Breast epithelium (tissue), 4 donors: ENCODE results near the gene SCT. TPM values are rescaled to one million over a fixed set of nuclear protein-coding genes. Genes with fewer than 3 reads are reported as not detected.

Experiments used
- DNase-seq, 2 donors: peaks; one replicate each; pipeline ENCODE4 v3.0.0-alpha.2; 2019; ENCODE audit warnings: low spot score in 2 of 2
- H3K27ac ChIP-seq, 2 donors: fragments of 200-600 bp; sonication (generic) in 1 of 2; one replicate each; pipeline ENCODE4 v1.5.1; 2016 to 2019; ENCODE audit warnings: mild to moderate bottlenecking in 1 of 2
- H3K27me3 ChIP-seq, 2 donors: fragments of 200-600 bp; sonication (generic) in 1 of 2; one replicate each; pipeline versions ENCODE4 v1.5.1 to v1.6.0; 2017 to 2019; ENCODE audit warnings: control low read depth in 1 of 2, mild to moderate bottlenecking in 1 of 2
- H3K36me3 ChIP-seq: fragments of 200-600 bp; one replicate; pipeline ENCODE4 v1.5.1; 2019
- H3K4me1 ChIP-seq, 2 donors: fragments of 200-600 bp; sonication (generic); one replicate each; pipeline ENCODE4 v1.5.1; 2016 to 2019; ENCODE audit warnings: control low read depth in 1 of 2
- H3K4me3 ChIP-seq, 3 donors: fragments of 200-600 bp; sonication (generic); 1 replicate in 2 of 3; 2 replicates in 1 of 3; pipeline ENCODE4 v1.5.1; 2016 to 2019; ENCODE audit warnings: mild to moderate bottlenecking in 3 of 3, moderate library complexity in 2 of 3
- H3K9me3 ChIP-seq, 2 donors: fragments of 200-600 bp; sonication (generic) in 1 of 2; one replicate each; pipeline ENCODE4 v1.5.1; 2016 to 2019; ENCODE audit warnings: control low read depth in 1 of 2
- POLR2A ChIP-seq: fragments of 450-650 bp; IDR thresholded peaks from one replicate; pipeline ENCODE4 v1.6.1; 2016; ENCODE audit warnings: antibody characterized with exemption, mild to moderate bottlenecking, moderate library complexity
- POLR2AphosphoS5 ChIP-seq, 3 donors: sonication (generic); formaldehyde crosslinking; IDR thresholded peaks; one replicate each; pipeline ENCODE4 v1.6.1; 2017; ENCODE audit warnings: antibody characterized with exemption in 3 of 3
- intact Hi-C: fragments of 100-400 bp; cut with DNase I; formaldehyde crosslinking; loops from one replicate; pipeline ENCODE4 v1.15.1; 2023; ENCODE audit warnings: low total_unique reads
- total RNA-seq, 3 donors: library from RNA; depleted of rRNA; stranded (reverse); fragments of >200 nt; gene quantifications; one replicate each; pipeline ENCODE4 v1.1.0, GENCODE V29; 2016
- TF ChIP-seq, protein P1 (sequence below), 3 donors: fragments of 450-650 bp; IDR thresholded peaks; one replicate each; pipeline ENCODE4 v1.5.1; 2016 to 2017; ENCODE audit warnings: antibody characterized with exemption in 3 of 3, mild to moderate bottlenecking in 3 of 3, moderate library complexity in 3 of 3

The SCT gene
- total RNA-seq, 3 donors from 2014 or later: not detected

DNA sequence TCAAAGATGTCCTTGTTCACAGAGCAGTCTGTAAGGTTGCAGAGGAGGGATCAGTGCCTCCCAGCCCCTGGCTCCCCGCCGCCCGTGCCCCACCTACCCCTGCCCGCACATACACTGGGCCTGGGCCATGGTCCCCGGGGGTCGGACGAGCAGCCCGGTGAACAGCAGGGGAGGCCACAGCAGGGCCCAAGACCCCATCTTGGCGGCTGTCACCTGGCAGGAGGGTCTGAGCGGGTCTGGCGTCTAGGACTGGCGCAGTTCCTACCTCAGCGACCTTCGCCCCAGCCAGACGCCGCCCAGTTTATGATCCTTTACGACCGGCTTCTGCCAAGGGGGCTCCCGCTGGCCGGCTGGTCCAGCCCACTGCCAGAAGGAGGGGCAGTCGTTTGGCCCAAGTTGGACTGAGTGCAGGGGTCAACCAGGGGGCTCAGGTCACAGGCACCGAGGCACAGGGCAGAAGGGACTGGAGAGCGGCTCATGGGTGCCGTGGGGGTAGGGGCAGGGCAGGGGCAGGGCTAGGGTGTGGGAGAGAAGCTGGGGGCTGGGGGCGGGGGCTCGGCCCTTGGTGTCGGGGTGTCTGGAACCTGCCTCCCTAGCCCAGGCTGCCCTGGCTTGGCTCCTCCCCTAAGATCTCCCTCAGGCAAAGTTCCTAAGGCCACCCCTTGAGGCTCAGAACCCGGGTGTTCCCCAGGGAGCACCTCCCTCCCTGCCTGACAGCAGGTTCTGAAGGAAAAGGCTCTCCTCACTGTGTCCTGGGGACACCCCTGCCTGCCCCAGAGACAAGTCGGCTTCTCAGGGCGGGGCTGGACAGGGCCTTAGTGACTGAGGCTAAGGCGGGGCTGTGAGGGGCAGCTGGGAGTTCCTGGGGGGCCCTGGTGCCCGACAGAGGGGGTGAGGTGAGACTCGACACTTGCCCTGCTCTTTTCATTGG, 2.0 kb downstream of the SCT start, which contains the start of gene CDHR5:
Gene CDHR5 (minus strand): TSS at position 251 of the 931 bp plus-strand sequence. CDS start 53 bp downstream, at position 198.
- H3K4me3 ChIP-seq: no peak within 1 kb of the TSS
- TF ChIP-seq, protein P1, sequence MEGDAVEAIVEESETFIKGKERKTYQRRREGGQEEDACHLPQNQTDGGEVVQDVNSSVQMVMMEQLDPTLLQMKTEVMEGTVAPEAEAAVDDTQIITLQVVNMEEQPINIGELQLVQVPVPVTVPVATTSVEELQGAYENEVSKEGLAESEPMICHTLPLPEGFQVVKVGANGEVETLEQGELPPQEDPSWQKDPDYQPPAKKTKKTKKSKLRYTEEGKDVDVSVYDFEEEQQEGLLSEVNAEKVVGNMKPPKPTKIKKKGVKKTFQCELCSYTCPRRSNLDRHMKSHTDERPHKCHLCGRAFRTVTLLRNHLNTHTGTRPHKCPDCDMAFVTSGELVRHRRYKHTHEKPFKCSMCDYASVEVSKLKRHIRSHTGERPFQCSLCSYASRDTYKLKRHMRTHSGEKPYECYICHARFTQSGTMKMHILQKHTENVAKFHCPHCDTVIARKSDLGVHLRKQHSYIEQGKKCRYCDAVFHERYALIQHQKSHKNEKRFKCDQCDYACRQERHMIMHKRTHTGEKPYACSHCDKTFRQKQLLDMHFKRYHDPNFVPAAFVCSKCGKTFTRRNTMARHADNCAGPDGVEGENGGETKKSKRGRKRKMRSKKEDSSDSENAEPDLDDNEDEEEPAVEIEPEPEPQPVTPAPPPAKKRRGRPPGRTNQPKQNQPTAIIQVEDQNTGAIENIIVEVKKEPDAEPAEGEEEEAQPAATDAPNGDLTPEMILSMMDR (IDR thresholded peaks at IDR 0.05): no peak
- no peak for TF ChIP-seq POLR2A
- TF ChIP-seq POLR2AphosphoS5 (IDR thresholded peaks at IDR 0.05): no peak

DNA sequence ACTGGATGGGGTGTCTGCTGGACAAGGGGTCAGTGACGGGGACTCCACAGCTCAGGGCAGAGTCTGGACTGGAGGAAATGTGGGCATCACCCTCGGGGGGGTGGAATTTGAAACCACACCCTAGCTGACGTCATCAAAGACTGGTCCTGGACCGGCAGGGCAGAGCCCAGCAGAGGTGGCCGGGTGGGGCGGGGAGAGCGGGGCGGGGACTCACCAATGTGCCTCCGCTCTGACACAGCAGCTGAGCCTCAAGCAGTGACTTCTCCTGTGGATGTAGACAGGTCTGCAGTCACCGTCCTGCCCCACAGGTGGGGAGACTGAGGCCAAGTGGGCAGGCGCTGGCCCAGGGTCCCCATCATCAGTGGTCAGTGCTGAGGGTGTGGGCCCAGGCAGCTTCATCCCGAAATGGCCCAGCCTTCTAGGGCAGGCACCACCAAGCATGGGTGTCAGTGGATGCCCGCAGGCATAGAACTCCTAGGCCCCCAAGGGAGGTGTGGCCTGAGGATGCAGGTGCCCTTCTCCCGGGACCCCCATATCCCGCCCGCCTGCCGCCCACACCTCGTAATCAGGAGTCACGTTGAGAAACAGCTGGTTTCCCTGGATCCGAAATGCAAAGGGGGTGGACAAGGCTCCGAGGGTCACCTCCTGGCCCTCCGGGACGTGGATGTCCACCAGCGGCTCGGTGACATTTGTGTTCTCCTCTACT, 2.8 kb downstream of the SCT start:
- Histone ChIP-seq H3K4me3 (no peak overlapping the region), H3K36me3 (no peaks in the 10 kb centered on the region), H3K9me3 (peaks cover 0 to 3% of the 10 kb centered on the region in 2 donors), H3K27me3 (peaks cover 0 to 5% of the 10 kb centered on the region in 2 donors), H3K27ac (no peak overlapping the region), H3K4me1 (no peaks in the 10 kb centered on the region)
- DNase-seq: no peak
- no peak for TF ChIP-seq POLR2A
- no peak for TF ChIP-seq POLR2AphosphoS5 (IDR thresholded peaks at IDR 0.05)
- TF ChIP-seq, protein P1 (IDR thresholded peaks at IDR 0.05): no peak
- intact Hi-C loops: no loop called here

More for the DNA sequence above, 2.0 kb downstream of the SCT start, which contains the start of gene CDHR5:
- Histone ChIP-seq H3K27me3 (peaks cover 0 to 5% of the 10 kb centered on the region in 2 donors), H3K36me3 (no peaks in the 10 kb centered on the region), H3K9me3 (peaks cover 0 to 3% of the 10 kb centered on the region in 2 donors), H3K27ac (no peak within 1 kb of the TSS), H3K4me1 (no peaks in the 10 kb centered on the region)
- intact Hi-C loops: no loop called here
- DNase-seq: no peak

DNA sequence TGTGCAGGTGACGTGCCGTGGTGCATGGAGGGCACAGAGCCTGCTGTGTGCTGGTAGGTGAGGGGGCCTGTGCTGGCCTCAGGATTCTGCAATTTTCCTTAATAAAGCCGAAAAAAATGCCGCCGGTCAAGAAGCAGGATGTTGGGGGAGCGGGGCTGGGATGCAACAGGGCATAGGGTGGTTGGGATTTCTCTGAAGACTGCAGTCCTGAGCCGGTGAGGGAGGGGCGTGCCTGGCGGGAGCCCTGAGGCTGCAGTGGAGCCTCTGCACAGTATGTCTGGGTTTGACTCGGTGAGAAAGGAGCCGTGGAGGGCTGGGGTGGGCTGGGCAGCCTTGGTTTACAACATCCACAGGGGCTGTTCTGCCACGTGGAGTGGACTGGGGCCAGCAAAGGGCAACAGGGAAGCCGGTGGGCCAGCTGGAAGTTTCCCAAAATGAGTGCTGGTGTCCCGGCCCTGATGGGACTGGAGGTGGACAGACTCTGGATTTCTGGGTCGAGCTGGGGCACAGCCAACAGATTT, 3.6 kb downstream of the SCT start:
- H3K36me3 ChIP-seq: no peaks in the 10 kb centered on the region
- TF ChIP-seq POLR2A (no peak), POLR2AphosphoS5 (IDR thresholded peaks at IDR 0.05) (no peak)
- TF ChIP-seq, protein P1 (IDR thresholded peaks at IDR 0.05): no peak
- H3K4me1 ChIP-seq: no peaks in the 10 kb centered on the region
- DNase-seq: no peak
- peaks cover 0 to 5% of the 10 kb centered on the region in 2 donors for H3K27me3 ChIP-seq
- H3K4me3 ChIP-seq: no peak overlapping the region
- no peak overlapping the region for H3K27ac ChIP-seq
- intact Hi-C loops: no loop called here
- H3K9me3 ChIP-seq: peaks cover 0 to 3% of the 10 kb centered on the region in 2 donors

DNA sequence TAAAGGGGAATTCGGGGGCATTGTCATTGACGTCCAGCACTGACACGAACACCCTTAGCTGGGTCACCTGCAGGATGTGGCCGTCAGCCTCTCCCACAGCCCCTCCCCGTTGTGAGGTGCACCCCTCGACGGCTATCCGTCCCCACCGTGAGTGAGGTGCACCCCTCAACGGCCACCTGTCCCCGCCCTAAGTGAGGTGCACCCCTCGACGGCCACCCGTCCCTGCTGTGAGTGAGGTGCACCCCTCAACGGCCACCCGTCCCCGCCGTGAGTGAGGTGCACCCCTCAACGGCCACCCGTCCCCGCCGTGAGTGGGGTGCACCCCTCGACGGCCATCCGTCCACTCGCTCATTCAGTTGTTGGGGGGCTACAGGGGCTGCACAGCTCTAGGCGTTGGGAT, 5.1 kb downstream of the SCT start:
- H3K4me1 ChIP-seq: no peaks in the 10 kb centered on the region
- no peak overlapping the region for H3K4me3 ChIP-seq
- no peak for TF ChIP-seq POLR2AphosphoS5 (IDR thresholded peaks at IDR 0.05)
- TF ChIP-seq, protein P1 (IDR thresholded peaks at IDR 0.05): no peak
- TF ChIP-seq POLR2A: no peak
- no peaks in the 10 kb centered on the region for H3K9me3 ChIP-seq
- no peak for DNase-seq
- intact Hi-C loops: no loop called here
- no peaks in the 10 kb centered on the region for H3K36me3 ChIP-seq
- H3K27me3 ChIP-seq: peaks cover 0 to 5% of the 10 kb centered on the region in 2 donors
- no peak overlapping the region for H3K27ac ChIP-seq
